OCI-LY3 (cell line): Measurements from ENCODE around the gene LRRC1.
"Not testable (repeated sequence)": the region's sequence is repeated elsewhere in the genome, so short reads cannot be mapped to it uniquely, and the experiment has no call there.

ENCODE experiments used
- H2AFZ ChIP-seq: fragments of 200-600, 300-600 bp; shearing (Covaris generic); 2 replicates; pipeline ENCODE4 v1.6.0; 2014; ENCODE audit warnings: antibody characterized with exemption, low read depth, low read length
- H3K27ac ChIP-seq: fragments of 200-600, 300-600 bp; sonication (generic); 2 replicates; pipeline ENCODE4 v1.5.1; 2014; ENCODE audit warnings: mild to moderate bottlenecking, low read length, moderate library complexity, mixed read lengths
- H3K27me3 ChIP-seq: fragments of 200-600, 300-600 bp; sonication (generic); 2 replicates; pipeline ENCODE4 v1.6.1; 2014; ENCODE audit warnings: low read depth, low read length, mixed read lengths
- H3K36me3 ChIP-seq: fragments of 200-600, 300-600 bp; sonication (generic); replicated peaks from 2 replicates; pipeline ENCODE3; 2014; ENCODE audit warnings: low read depth, low read length, mixed read lengths
- H3K4me1 ChIP-seq: fragments of 300-600, 200-600 bp; sonication (generic); 2 replicates; pipeline ENCODE4 v1.6.1; 2014; ENCODE audit warnings: low read length, mixed read lengths
- H3K4me2 ChIP-seq: fragments of 200-600, 300-600 bp; sonication (generic); 2 replicates; pipeline ENCODE4 v1.6.1; 2014; ENCODE audit warnings: low read length, mixed read lengths
- H3K4me3 ChIP-seq: fragments of 300-600, 200-600 bp; sonication (generic); 2 replicates; pipeline ENCODE4 v1.5.1; 2014; ENCODE audit warnings: antibody characterized with exemption, mild to moderate bottlenecking, low read length, moderate library complexity
- H3K79me2 ChIP-seq: fragments of 300-600, 200-600 bp; shearing (Covaris generic); 2 replicates; pipeline ENCODE4 v1.6.1; 2014; ENCODE audit warnings: mild to moderate bottlenecking, low read length, mixed read lengths
- H3K9ac ChIP-seq: fragments of 300-600, 200-600 bp; shearing (Covaris generic); 2 replicates; pipeline ENCODE4 v1.6.0; 2014; ENCODE audit warnings: mild to moderate bottlenecking, low read length, moderate library complexity
- H3K9me3 ChIP-seq: fragments of 200-600, 300-600 bp; shearing (Covaris generic); 2 replicates; pipeline ENCODE4 v1.6.1; 2014; ENCODE audit warnings: low read length, mixed read lengths; ENCODE audit not compliant: insufficient read depth
- H4K20me1 ChIP-seq: fragments of 200-600, 300-600 bp; sonication (generic); 2 replicates; pipeline ENCODE4 v1.6.1; 2016; ENCODE audit warnings: low read length, mixed read lengths; ENCODE audit not compliant: insufficient read depth
- CTCF ChIP-seq: fragments of 200-600, 300-600 bp; sonication (generic); IDR thresholded peaks from 2 replicates; pipeline ENCODE4 v1.5.1; 2014; ENCODE audit warnings: antibody characterized with exemption, low read length, low read depth
- EZH2phosphoT487 ChIP-seq: fragments of 200-600 bp; shearing (Covaris generic); IDR thresholded peaks from 2 replicates; pipeline ENCODE4 v1.6.1; 2018; ENCODE audit warnings: antibody characterized with exemption, mixed run types, low read depth

Gene LRRC1

GRCh38 chr6:53773044-53773696 lies 21.6 kb upstream of the LRRC1 start:
- Histone ChIP-seq H3K9ac (no peak overlapping the region), H3K4me3 (no peak overlapping the region), H3K9me3 (no peaks in the 10 kb centered on the region), H3K27ac (no peak overlapping the region), H2AFZ (no peak overlapping the region), H3K79me2 (no peaks in the 10 kb centered on the region), H3K27me3 (no peaks in the 10 kb centered on the region), H4K20me1 (no peaks in the 10 kb centered on the region), H3K36me3 (no peaks in the 10 kb centered on the region), H3K4me2 (no peak overlapping the region), H3K4me1 (no peaks in the 10 kb centered on the region)
- TF ChIP-seq CTCF (no peak), EZH2phosphoT487 (no peak)

- not testable (repeated sequence) for H3K27ac ChIP-seq
These were observed 18.7 kb upstream of the LRRC1 start for GRCh38 chr6:53776152-53776551.

GRCh38 chr6:53784991-53785390 lies 9.8 kb upstream of the LRRC1 start:
- peaks cover 12% of the 10 kb centered on the region; the same call in 1 of the 2 replicates for H3K9me3 ChIP-seq
- H2AFZ ChIP-seq, H3K4me1 ChIP-seq, H4K20me1 ChIP-seq, H3K27ac ChIP-seq, H3K4me3 ChIP-seq, H3K9ac ChIP-seq, H3K27me3 ChIP-seq, H3K36me3 ChIP-seq, H3K79me2 ChIP-seq, H3K4me2 ChIP-seq: not testable (repeated sequence)

More at GRCh38 chr6:53776152-53776551, 18.7 kb upstream of the LRRC1 start:
- not testable (repeated sequence) for H3K36me3 ChIP-seq, H3K4me2 ChIP-seq, H4K20me1 ChIP-seq, H3K79me2 ChIP-seq, H3K4me1 ChIP-seq, H3K27me3 ChIP-seq, H3K4me3 ChIP-seq, H3K9ac ChIP-seq, H2AFZ ChIP-seq, H3K9me3 ChIP-seq

GRCh38 chr6:53786832-53787231 lies 8.0 kb upstream of the LRRC1 start:
- Histone ChIP-seq H3K4me1 (no peaks in the 10 kb centered on the region), H2AFZ (no peak overlapping the region), H3K27me3 (no peaks in the 10 kb centered on the region), H4K20me1 (no peaks in the 10 kb centered on the region), H3K9ac (no peak overlapping the region), H3K27ac (no peak overlapping the region), H3K9me3 (peaks cover 12% of the 10 kb centered on the region; the same call in 1 of the 2 replicates), H3K79me2 (no peaks in the 10 kb centered on the region), H3K36me3 (no peaks in the 10 kb centered on the region), H3K4me2 (no peak overlapping the region), H3K4me3 (no peak overlapping the region)
- TF ChIP-seq CTCF (no peak), EZH2phosphoT487 (no peak)

- H3K9ac ChIP-seq = no peak overlapping the region
- H3K4me2 ChIP-seq = no peak overlapping the region
- no peak overlapping the region for H3K4me3 ChIP-seq
- H3K27me3 ChIP-seq = peaks cover 14% of the 10 kb centered on the region; the same call in 1 of the 2 replicates
- H3K36me3 ChIP-seq = no peaks in the 10 kb centered on the region
- H3K27ac ChIP-seq = no peak overlapping the region
- H3K9me3 ChIP-seq = peaks cover 12% of the 10 kb centered on the region; the same call in 1 of the 2 replicates
- H2AFZ ChIP-seq = no peak overlapping the region
- H4K20me1 ChIP-seq = no peaks in the 10 kb centered on the region
- no peak for TF ChIP-seq EZH2phosphoT487
- no peak for TF ChIP-seq CTCF
- peaks cover 11% of the 10 kb centered on the region for H3K4me1 ChIP-seq
- peaks cover 7% of the 10 kb centered on the region; the same call in 1 of the 2 replicates for H3K79me2 ChIP-seq
These were observed 3.9 kb upstream of the LRRC1 start for GRCh38 chr6:53790886-53791285.
